Measurements from ENCODE around the gene TMEM215.

DNA sequence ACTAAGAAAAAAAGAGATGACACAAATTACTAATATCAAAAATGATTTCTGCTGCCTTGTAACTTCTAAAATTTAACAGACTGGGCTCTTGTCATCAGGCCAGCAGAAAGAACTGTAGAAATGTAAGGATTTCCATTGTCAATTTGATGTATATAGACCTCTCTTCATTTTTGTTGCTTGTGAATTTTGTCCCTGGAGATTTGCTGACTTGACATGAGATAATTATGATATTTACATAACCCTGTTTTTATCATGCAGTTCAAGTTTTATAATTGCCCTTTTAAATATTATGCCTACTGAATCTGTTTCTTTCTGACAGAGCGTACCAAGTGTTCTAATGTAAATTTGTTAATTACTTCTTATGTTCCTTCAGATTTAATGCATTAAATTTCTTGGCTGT is 23.9 kb downstream of the TMEM215 start:
- TF ChIP-seq, protein P1, sequence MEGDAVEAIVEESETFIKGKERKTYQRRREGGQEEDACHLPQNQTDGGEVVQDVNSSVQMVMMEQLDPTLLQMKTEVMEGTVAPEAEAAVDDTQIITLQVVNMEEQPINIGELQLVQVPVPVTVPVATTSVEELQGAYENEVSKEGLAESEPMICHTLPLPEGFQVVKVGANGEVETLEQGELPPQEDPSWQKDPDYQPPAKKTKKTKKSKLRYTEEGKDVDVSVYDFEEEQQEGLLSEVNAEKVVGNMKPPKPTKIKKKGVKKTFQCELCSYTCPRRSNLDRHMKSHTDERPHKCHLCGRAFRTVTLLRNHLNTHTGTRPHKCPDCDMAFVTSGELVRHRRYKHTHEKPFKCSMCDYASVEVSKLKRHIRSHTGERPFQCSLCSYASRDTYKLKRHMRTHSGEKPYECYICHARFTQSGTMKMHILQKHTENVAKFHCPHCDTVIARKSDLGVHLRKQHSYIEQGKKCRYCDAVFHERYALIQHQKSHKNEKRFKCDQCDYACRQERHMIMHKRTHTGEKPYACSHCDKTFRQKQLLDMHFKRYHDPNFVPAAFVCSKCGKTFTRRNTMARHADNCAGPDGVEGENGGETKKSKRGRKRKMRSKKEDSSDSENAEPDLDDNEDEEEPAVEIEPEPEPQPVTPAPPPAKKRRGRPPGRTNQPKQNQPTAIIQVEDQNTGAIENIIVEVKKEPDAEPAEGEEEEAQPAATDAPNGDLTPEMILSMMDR (conservative IDR thresholded peaks at IDR 0.05; ENCODE audit: low read depth in 2 of 2), result no peak
- TF ChIP-seq POLR2AphosphoS5 (IDR thresholded peaks at IDR 0.05; ENCODE audit: low read depth) (no peak), EZH2 (IDR thresholded peaks at IDR 0.05; ENCODE audit: low read depth, unreplicated experiment) (no peak), EZH2phosphoT487 (IDR thresholded peaks at IDR 0.05; ENCODE audit: unreplicated experiment) (no peak), JUNB (IDR thresholded peaks at IDR 0.05; ENCODE audit: unreplicated experiment) (no peak), CREB1 (CRISPR knock-in tag; IDR thresholded peaks at IDR 0.05; ENCODE audit: low read depth) (no peak), NANOG (IDR thresholded peaks at IDR 0.05; ENCODE audit: borderline replicate concordance) (no peak)
- TF ChIP-seq, protein P2, sequence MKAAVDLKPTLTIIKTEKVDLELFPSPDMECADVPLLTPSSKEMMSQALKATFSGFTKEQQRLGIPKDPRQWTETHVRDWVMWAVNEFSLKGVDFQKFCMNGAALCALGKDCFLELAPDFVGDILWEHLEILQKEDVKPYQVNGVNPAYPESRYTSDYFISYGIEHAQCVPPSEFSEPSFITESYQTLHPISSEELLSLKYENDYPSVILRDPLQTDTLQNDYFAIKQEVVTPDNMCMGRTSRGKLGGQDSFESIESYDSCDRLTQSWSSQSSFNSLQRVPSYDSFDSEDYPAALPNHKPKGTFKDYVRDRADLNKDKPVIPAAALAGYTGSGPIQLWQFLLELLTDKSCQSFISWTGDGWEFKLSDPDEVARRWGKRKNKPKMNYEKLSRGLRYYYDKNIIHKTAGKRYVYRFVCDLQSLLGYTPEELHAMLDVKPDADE (IDR thresholded peaks at IDR 0.05), result no peak
- TF ChIP-seq, protein P3, sequence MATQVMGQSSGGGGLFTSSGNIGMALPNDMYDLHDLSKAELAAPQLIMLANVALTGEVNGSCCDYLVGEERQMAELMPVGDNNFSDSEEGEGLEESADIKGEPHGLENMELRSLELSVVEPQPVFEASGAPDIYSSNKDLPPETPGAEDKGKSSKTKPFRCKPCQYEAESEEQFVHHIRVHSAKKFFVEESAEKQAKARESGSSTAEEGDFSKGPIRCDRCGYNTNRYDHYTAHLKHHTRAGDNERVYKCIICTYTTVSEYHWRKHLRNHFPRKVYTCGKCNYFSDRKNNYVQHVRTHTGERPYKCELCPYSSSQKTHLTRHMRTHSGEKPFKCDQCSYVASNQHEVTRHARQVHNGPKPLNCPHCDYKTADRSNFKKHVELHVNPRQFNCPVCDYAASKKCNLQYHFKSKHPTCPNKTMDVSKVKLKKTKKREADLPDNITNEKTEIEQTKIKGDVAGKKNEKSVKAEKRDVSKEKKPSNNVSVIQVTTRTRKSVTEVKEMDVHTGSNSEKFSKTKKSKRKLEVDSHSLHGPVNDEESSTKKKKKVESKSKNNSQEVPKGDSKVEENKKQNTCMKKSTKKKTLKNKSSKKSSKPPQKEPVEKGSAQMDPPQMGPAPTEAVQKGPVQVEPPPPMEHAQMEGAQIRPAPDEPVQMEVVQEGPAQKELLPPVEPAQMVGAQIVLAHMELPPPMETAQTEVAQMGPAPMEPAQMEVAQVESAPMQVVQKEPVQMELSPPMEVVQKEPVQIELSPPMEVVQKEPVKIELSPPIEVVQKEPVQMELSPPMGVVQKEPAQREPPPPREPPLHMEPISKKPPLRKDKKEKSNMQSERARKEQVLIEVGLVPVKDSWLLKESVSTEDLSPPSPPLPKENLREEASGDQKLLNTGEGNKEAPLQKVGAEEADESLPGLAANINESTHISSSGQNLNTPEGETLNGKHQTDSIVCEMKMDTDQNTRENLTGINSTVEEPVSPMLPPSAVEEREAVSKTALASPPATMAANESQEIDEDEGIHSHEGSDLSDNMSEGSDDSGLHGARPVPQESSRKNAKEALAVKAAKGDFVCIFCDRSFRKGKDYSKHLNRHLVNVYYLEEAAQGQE (IDR thresholded peaks at IDR 0.05; ENCODE audit: unreplicated experiment), result no peak

All from GM23338 (cell line).